Measurements from ENCODE around the gene ALPL.

ALPL gene

DNA sequence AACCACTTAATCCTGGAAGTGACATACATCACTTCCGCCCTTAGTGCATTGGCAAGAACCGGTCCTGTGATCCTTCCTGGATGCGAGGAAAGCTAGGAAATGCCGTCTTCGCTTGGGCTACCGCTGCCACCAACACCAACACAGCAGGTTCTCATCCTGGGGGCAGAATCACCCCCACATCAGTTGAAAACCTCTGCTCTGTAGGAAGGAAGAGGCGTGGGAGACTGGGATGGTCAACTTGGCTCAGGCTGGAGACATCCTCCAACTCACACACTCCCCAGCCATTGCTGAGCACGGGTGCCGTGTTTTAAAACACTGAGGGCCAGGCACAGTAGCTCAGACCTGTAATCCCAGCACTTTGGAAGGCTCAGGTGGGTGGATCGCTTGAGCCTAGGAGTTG is 74.9 kb downstream of the ALPL start:
- DNase-seq = no peak

DNA sequence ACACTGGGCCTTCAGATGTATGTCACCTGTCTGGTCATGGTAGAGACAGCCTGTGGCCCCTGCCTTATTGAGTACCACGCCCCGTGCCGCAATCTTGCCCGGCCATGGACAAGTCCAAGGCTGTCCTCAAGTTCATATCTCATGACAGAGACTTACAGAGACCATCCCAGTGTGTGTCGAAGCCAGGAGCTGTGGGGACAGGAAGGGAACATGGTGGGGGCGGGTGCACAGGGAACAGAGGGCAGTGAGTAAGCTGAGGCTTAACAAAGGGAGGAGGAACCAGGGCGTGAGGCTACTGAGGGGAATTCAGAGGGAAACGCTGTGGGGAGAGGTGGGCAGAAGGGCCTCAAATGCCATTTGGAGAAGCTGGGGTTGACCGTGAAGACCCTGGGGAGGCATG is 75.8 kb downstream of the ALPL start:
- peak; percentile 27 for DNase-seq

DNA sequence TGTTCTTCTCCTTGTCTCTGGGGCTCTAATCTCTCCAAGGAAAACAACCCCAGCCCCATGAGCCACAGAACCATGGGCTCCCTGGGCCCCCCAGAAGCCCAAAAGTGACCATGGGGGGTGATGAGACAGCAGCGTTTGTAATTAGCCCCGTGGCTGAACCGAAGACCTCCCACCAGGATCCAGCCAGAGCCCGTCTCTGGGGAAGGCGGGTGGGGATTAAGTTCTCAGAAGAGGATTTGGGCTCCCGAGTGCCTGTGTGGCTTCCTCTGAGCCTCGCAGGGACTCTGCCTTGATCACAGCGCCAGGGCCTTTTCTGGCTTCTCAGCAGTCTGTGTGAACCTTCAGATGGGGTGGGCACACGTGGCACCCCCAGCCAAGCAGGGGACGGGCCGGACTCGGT is 77.0 kb downstream of the ALPL start:
- DNase-seq = peak; percentile 98

DNA sequence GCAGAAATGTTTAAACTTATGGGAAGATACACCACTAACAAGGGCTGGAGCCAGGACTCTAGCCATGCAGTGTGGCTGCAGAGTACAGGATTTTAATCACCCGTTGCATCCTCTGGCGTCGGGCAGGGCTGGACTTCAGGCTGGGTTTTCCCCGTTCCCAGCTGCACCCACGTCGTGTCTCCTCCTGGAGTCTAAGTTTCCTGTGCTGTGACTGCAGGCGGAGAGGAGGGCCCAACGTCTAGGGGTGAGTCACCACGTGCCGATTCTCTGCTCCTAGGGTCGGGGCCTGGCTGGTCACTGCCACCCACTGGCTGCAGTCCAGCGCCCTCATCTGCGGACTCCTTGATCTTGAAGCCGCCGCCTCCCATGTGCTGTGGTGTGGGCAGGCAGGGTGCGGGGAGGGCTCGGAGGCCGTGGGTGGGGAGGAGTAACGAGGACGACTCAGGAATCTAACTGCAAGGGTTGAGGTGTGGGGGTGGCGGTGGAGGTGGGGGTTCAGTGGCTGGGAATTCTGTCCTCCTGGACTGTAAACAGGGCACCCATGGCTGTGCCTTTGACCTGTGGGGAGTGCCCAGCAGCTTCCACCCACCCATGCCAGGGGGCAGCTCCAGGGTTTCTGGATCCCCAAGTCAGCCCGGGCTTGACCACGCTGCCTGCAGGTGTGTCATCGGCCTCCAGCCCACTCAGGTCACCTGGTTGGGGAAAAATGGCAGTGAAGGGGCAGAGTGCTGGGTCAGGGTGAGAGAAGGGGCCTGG is 77.8 kb downstream of the ALPL start:
- peak; percentile 53 for DNase-seq

DNA sequence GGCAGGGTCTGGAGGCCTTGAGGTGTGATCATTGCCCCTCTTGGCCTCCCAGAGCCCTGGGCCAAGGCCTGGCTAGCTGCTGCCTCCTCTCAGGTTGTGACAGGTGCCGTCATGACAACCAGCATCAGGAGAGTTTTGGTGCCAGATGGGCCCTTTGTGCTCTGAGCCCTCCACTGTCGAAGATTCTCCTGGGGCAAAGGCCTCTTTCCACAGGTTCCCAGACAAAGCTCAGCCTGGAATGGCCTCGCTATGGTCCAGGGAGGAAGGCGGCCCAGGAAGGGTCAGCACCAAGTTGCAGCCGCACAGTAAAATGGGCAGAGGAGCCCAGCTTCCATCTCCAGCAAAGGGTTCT is 78.4 kb downstream of the ALPL start:
- DNase-seq = peak; percentile 74

DNA sequence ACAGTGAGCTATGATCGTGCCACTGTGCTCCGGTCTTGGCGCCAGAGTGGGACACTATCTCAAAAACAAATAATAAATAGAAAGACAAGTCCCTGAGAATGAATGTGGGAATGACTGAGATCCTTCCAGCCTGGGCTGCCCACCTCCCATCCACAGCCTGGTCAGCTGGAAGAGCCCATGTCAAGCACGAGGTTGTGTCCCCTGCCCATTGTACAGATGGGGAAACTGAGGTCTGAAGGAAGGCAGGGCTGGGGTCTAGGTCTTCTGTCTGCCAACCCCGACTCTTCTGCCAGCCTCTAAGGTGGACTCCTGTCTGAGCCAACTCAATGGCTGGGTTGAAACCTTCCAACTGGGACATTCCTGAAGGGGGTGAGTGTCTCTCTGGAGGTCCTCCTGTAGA is 80.4 kb downstream of the ALPL start:
- DNase-seq = no peak

DNA sequence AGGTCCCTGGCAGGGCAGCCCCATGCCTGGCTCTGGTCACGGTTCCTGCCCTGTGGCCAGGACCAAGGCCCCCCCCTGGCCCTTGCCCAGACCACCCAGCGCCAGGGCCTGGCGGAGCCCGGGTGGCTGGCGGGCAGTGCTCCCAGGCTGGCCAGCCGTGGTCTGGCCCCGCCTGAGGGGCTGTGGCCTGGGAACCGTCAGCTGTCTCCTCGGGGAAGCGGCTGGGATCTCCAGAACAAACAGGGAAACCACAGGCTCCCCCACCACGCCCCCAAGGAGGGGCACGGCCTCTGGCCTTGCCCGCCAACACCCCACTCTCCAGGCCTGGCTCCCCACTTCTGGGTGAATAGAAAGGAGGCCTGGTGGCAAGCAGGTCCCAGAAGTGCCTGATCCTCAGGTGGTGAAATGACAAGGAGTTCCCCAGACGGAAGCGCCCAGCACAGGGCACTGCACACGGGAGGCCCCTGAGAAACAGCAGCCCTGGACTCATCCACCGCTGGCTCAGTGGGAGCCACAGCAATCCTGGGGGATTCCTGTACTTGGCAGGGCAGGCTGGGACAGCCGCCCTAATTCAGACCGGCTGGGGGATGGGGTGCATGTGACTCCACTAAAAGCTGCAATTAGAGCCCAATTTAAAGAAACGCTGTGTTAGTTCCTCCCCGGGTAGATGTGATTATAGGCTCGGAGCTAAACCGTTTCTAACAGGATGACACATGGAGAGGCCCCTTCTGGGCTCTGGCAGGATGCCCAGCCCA is 81.1 kb downstream of the ALPL start:
- DNase-seq = peak; percentile 93

DNA sequence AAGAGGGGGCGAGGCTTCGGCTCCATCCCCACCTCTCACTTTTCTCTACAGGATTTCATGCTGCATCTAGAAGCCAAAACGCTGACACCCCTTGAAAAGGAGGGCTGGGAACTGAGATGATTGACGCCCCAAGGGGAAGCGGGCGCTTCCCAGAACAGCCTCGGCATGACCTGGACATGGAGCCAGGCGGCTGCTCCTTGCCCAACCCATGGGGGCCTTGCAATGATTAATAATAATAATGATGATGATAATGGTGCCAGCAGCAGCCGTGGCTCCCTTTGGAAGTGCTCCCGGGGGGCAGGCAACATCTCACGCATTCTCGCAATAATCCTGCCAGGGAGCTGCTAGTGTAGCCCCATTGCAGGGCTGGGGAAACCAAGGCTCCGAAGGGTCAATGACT is 81.7 kb downstream of the ALPL start:
- no peak for DNase-seq

DNA sequence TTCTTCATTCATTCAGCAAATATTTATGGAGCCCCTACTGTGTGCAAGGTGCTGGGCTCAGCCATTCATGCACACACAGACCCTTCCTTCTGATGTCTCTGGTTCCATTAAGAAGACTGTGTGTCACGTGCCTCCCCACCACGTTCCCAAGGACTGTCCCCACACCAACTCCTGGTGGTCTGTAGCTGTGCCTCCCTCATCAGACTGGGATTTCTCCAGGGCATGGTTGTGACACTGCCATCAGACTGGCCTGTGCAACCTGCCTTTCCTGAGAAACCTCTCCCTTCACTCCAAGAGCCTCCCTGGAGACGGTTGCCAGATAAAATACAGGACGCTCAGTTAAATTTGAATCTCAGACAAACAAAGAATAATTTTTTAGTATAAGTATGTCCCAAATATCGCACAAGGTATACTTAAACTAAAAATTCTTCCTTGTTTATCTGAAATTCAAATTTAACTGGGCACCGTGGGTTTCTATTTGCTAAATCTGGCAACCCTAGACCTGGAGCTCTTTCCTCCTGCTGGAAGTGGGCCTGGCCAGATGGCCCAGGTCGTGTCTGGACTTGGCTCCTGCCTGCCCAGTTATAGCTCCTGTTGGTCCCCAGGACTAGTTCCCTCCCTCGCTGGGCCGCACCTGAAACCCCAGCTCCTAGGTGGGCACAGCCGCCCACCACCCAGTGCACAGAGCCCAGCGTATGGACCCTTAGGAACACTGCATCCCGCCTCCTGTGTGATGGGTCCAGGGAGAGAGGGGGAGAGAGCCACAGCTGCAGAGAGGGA is 83.1 kb downstream of the ALPL start:
- no peak for DNase-seq

DNA sequence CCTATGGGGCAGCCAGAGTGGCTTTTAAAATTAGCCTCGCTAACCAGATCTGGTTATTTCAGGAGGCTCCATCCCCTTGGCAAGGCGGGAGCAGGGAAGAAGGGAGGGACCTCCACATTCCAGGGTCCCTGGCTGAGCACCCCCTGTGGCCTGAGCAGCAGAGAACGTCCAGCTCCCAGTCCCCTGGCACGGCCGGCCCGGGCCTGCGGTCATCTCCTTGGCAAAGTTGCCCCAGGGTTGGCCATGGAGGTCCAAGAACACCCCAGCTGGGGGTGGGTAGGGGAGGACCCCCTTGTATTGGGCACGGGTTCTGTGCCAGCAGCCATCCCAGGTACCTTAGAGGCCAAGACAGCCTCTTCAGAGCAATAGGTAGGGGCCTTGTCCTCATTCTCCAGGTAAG is 84.0 kb downstream of the ALPL start:
- no peak for DNase-seq

DNA sequence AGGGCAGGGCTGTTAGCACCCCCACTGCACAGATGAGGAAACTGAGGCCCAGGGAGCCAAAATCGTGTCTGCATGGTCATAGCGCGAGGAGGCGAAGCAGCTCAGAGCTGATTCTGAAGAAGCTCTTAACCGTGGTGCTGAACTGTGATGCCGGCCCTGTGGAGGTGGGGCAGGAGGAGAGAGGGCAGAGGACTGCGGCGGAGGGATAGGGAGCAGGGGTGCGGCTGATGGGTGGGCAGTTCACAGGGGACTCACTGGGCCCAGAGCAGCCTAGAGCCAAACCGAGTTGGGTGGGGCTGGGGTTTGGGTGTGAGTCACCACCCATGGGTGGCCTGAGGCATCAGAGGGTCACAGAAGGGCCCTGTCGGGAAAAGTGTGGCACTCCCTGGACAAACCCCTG is 85.3 kb downstream of the ALPL start:
- no peak for DNase-seq

DNA sequence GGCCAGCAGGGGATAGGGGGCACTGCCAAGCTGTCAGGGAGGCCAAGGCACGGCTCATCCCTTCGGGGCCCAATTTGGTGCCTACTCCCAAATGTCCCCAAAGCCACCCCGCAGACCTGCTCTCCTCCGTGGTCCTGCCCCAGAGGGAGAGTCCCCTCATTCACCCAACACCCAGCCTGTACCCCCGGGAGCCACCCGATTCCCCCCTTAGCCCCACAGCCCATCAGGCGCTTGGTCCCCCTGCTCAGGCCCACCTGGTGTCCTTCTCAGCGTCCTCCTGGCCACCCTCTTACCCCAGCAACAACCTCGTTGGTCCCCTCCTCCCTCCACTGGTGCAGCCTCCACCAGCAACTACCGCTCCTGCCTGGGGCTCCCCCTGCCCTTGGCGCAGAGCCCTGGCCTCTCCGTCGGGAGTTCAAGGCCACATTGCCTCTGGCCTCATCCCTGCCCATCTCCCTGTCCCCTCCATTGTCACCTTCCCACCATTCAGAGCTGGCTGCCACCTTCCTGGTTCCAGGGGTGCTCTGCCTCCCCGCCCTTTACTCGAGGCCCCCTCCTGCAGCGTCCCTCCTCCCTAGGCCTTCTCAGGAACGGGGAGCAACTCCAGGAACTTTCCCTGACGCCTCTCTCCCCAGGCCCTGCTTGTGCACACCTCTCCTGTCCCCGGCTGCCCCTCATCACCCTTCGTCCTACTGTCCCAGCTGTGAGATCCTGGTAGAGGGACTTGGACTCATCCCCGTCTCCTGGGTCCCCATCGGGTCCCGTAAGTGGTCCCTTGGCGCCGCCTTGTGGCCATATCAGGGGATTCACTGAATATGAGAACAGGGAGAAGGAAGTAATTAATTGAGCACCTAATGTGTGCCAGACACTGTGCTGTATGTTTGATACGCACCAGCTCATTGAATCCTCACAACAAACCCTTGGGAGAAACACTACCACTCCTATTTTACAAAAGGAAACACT is 86.0 kb downstream of the ALPL start:
- DNase-seq = peak; percentile 85

DNA sequence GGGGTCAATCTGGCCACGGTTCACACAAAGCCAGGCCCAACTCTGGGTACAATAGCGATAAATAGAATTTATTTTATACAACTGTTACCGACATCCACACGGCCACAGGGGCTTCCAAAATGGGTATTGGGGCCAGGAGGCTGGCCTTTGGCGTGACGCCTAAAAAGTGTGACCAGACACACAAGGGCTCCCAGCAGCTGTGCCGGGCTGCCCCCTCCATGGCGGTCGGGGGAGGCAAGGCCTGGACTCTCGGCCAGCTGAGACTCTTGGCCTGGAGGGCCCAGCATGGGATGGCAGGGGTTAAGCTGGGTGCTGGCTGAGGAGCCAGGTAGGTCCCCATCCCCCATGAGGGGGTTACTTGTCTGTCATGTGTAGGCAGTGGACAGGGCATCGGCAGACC is 87.0 kb downstream of the ALPL start:
- no peak for DNase-seq

DNA sequence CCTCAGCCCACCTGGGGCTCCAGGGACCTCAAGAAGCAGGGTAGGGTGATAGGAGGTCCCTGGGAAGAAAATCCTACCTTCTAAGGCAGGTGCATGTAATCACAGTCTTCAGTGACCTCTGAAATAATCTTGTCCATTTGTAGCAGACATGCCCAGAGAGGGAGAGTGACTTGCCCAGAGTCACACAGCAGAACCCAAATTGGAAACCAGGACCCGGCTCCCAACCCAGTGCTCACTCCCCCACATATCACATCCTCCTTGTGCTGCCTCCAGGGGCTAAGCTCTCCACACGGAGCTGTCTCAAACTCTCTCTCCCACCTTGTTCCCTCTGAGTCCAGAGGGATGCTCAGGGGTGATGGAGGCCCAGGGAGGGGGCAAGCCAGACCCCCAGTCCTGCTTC is 87.4 kb downstream of the ALPL start:
- no peak for DNase-seq

DNA sequence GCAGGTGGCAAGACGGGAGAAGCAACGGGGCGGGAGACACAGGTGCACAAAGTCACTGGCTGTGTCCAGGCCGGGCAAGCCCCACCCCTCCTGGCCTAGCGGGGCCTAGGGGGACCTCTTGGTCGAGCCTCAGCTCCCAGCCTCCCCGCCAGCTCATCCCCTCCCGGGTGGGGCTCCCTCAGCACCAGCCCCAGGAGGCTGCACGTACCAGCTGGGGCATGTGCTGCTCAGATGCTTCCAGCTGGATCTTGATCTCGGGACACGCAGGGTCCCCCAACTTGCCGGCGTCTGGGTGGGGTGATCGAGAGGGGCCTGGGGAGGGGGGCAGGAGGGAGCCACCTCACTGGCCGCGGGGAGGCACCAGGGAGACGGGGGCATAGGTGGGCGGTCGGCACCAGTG is 88.5 kb downstream of the ALPL start:
- no peak for DNase-seq

DNA sequence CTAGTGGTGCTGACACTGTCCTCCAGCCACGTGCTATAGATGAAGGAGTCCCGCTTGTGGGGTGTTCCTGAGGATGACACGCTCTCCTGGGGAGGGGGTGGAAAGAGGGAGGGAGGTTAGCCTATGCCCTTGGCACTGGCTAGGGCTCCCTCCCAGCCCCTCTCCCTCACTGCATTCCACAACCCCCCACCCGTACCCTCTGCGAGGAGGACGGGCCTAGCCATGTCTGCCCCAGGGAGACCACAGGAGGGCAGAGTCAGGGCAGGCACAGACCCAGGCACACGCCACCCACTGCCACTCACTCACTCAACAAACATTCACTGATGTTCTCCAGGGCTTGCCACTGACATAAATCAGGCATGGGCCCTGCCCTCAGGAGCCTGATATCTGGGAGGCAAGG is 89.2 kb downstream of the ALPL start:
- DNase-seq = no peak

DNA sequence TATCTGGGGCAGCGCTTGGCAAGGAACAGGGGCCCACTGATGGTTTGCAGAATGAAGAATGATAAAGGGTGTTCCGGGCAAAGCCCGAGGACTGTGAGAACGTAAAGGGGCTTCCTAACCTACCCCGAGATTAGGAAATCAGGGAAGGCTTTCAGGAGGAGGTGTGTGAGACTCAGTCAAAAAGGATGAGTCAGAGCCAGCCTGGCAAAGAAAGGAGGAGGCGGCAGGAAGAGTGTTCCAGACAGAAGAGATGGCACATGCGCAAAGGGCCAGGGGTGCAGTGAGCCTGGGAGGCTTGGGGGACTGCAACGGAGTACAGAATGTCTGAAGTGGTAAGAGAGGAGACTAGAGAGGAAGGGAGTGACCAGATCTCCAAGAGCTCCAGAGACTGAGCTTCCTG is 89.7 kb downstream of the ALPL start:
- no peak for DNase-seq

DNA sequence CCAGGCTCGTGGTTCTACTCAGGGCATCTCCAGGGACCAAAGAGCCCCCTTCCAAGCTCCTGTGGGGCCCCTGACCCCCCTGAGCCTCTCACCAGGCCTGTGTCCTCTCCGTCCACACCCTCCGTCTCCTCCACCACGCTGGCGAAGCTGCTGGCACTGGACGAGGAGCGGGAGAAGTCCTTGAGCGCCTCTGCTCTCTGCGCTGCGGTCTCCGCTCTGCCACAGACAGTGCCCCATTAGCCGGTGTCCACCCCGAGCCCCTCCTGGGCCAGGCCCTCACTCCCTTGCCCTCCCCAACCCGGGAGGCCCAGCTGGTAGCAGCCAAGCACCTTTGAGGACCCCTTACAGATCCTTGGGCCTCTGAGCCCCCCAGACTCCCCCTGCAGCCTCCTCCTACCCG is 90.2 kb downstream of the ALPL start:
- no peak for DNase-seq

DNA sequence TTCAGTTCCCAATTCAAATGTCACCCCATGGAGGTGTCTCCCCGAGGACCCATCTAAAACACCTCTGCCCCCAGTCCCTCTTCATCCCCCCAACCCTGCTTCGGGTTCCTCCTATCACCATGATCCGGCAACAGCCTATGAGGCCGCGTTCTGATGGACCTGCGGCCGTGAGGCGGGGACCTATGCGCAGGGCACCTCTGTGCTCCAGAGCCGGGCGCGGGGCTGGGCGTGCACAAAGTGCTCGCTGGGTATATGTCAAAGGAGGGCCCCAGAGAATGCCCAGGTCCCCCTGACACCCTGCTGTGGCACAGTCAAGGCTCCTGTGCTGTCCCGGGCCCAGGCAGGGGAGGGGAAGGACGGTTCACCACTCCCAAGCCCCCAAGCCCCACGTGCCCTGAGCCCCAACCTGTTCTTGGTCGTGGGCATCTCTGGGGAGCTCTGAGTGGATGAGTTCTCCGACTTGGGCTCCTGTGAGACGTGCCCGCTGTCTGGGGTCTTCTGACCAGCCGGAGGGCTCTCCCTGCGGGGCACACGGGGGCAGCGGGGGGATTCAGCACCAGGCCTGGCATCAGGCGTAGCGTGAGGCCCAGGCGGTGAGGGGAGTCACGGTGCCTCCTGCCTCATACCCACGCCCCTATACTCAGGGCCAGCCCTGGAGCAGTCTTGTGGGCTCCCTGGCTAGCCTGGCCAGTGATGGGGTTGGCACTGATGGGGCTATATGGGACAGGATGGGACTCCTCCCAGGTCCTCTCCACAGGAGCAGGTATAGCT is 92.2 kb downstream of the ALPL start:
- no peak for DNase-seq

DNA sequence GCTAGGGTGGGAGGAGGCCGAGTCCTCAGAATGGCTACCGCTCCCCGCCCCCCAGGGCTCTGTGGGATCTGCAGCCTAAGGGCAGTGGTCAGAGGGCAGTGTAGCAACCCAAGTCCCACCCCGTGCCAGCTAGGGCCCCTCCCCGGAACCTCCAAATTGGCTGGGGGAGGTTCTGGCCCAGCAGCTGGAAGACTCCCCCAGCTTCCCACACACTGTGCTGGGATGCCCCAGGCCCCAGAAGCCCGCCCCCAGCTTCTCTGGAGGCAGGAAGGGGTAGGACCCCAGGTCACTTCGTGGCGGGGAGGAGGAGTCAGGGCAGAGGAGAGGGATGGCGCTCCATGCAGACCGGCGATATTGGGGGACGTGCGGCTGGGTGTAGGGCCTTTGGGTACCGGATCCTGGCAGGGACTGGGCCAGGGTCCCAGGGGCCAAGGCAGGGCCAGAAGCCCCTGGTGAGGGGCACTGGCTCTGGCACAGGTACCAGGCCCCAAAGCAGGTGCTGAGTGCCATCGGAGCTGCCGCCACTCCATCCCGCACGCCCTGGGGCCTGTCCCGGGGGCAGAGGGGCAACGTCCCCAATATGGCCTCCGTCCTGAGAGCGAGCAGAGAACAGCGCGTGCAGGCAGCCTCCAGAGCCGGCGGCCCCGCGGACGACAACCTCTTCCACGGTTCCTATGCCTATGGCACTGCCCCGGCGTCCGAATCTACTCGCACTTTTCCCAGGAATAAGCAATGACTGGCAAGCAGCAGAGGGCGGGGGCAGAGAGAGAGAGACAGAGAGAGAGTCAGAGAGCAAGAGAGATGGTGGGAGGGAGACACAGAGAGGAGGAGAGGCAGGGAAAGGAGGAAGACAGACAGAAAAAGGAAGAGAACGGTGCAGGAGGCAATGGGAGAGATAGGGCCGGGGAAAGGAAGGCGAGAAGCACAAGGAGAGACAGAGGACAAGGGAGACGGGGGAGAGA is 94.2 kb downstream of the ALPL start:
- no peak for DNase-seq

Data from NCI-H82 (cell line).